H1 (cell line): Measurements from ENCODE around the gene FCER2. TPM values are rescaled to one million over a fixed set of nuclear protein-coding genes. Genes with fewer than 3 reads are reported as not detected.

Experiments used
- CTCF ChIA-PET: fragments of 300-600 bp; sonication (Branson Sonifier 250); formaldehyde crosslinking; loops from one replicate; lab custom pipeline; 2021; ENCODE audit not compliant: partially characterized antibody; lab: Charles Lee
- POLR2A ChIA-PET: fragments of 300-600 bp; sonication (Branson Sonifier 250); formaldehyde crosslinking; loops from one replicate; lab custom pipeline; 2021; ENCODE audit warnings: inconsistent platforms; ENCODE audit not compliant: partially characterized antibody; lab: Charles Lee
- DNase-seq, 2 experiments: peaks; one replicate each; pipeline versions ENCODE4 v3.0.0 to v3.0.0-alpha.2; 2010 to 2022; ENCODE audit warnings: low spot score in 2 of 2, low read depth in 1 of 2, mixed read lengths in 1 of 2
- FAIRE-seq: peaks from 2 replicates; lab custom pipeline; 2011; peaks lifted over from hg19 to GRCh38; lab: Jason Lieb, UNC
- H2AFZ ChIP-seq: 2 replicates; pipeline ENCODE4 v1.8.1; 2012; ENCODE audit warnings: low read length, inconsistent platforms
- H2AK5ac ChIP-seq: 2 replicates; pipeline ENCODE4 v1.6.1; 2013; ENCODE audit warnings: low read depth, low read length
- H2BK120ac ChIP-seq: replicated peaks from 2 replicates; pipeline ENCODE3; 2013; ENCODE audit warnings: low read depth, low read length, inconsistent platforms
- H2BK12ac ChIP-seq: 2 replicates; pipeline ENCODE4 v1.6.1; 2013; ENCODE audit warnings: low read depth, low read length
- H2BK15ac ChIP-seq: 2 replicates; pipeline ENCODE4 v1.6.1; 2013; ENCODE audit warnings: low read length
- H2BK20ac ChIP-seq: 2 replicates; pipeline ENCODE4 v1.6.1; 2013; ENCODE audit warnings: low read length
- H2BK5ac ChIP-seq: 2 replicates; pipeline ENCODE4 v1.6.1; 2013; ENCODE audit warnings: low read depth, low read length
- H3K14ac ChIP-seq: 2 replicates; pipeline ENCODE4 v1.6.1; 2013; ENCODE audit warnings: inconsistent platforms; ENCODE audit not compliant: insufficient read length
- H3K18ac ChIP-seq: 2 replicates; pipeline ENCODE4 v1.6.1; 2013; ENCODE audit warnings: low read length; ENCODE audit errors: extremely low read depth
- H3K23ac ChIP-seq: 2 replicates; pipeline ENCODE4 v1.6.1; 2013; ENCODE audit warnings: inconsistent platforms; ENCODE audit not compliant: insufficient read length
- H3K23me2 ChIP-seq: 2 replicates; pipeline ENCODE4 v1.6.1; 2013; ENCODE audit warnings: low read depth, low read length
- H3K27ac ChIP-seq: 2 replicates; pipeline ENCODE4 v1.6.1; 2011; ENCODE audit warnings: low read depth, low read length, inconsistent platforms
- H3K27me3 ChIP-seq, 4 experiments: replicated peaks in 1 of 4; 1 replicate in 1 of 4; 2 replicates in 3 of 4; pipeline versions ENCODE4 v1.6.1 to v1.8.1; 2011 to 2013; ENCODE audit warnings: low read length in 3 of 4, mild to moderate bottlenecking in 3 of 4, inconsistent platforms in 2 of 4, mixed read lengths in 2 of 4, moderate library complexity in 1 of 4; ENCODE audit not compliant: control insufficient read depth in 3 of 4, insufficient read depth in 3 of 4; ENCODE audit errors: extremely low read depth in 1 of 4
- H3K36me3 ChIP-seq, 4 experiments: 2 replicates each; pipeline versions ENCODE4 v1.6.1 to v1.8.1; 2011 to 2013; ENCODE audit warnings: mild to moderate bottlenecking in 4 of 4, low read length in 3 of 4, moderate library complexity in 2 of 4, control low read depth in 1 of 4, inconsistent platforms in 1 of 4; ENCODE audit not compliant: insufficient read depth in 4 of 4, control insufficient read depth in 2 of 4
- H3K4ac ChIP-seq: replicated peaks from 2 replicates; pipeline ENCODE3; 2013; ENCODE audit warnings: low read length, low read depth, mixed read lengths, inconsistent platforms; ENCODE audit not compliant: insufficient read length
- H3K4me1 ChIP-seq, 4 experiments: replicated peaks in 1 of 4; 1 replicate in 1 of 4; 2 replicates in 3 of 4; pipeline versions ENCODE4 v1.6.1 to v1.8.1; 2011 to 2013; ENCODE audit warnings: low read length in 3 of 4, inconsistent platforms in 2 of 4, mixed read lengths in 1 of 4; ENCODE audit not compliant: insufficient read depth in 4 of 4, control insufficient read depth in 3 of 4
- H3K4me2 ChIP-seq, 2 experiments: 2 replicates each; pipeline versions ENCODE4 v1.6.1 to v1.8.1; 2011 to 2013; ENCODE audit warnings: low read depth in 2 of 2, low read length in 2 of 2, control low read depth in 1 of 2, inconsistent platforms in 1 of 2, mild to moderate bottlenecking in 1 of 2; ENCODE audit not compliant: insufficient read depth in 1 of 2
- H3K4me3 ChIP-seq, 4 experiments: fragments of 200-600, 300-600 bp in 1 of 4; sonication (generic), shearing (Covaris generic), sonication (Bioruptor Twin) in 1 of 4; 2 replicates each; pipeline versions ENCODE4 v1.5.1 to v1.8.1; 2011 to 2016; ENCODE audit warnings: low read length in 4 of 4, low read depth in 3 of 4, control low read depth in 2 of 4, inconsistent platforms in 2 of 4, mild to moderate bottlenecking in 2 of 4, mixed read lengths in 1 of 4, moderate library complexity in 1 of 4; ENCODE audit not compliant: insufficient read depth in 2 of 4; ENCODE audit errors: extremely low read depth in 1 of 4
- H3K56ac ChIP-seq: replicated peaks from 2 replicates; pipeline ENCODE3; 2013; ENCODE audit warnings: low read depth, mild to moderate bottlenecking, mixed read lengths, low read length, inconsistent platforms; ENCODE audit not compliant: insufficient read length
- H3K79me1 ChIP-seq: 2 replicates; pipeline ENCODE4 v1.6.1; 2013; ENCODE audit warnings: low read depth, low read length, control low read depth
- H3K79me2 ChIP-seq, 2 experiments: 2 replicates each; pipeline versions ENCODE4 v1.6.1 to v1.8.1; 2012 to 2013; ENCODE audit warnings: low read length in 2 of 2, mild to moderate bottlenecking in 2 of 2, inconsistent platforms in 1 of 2; ENCODE audit not compliant: insufficient read depth in 2 of 2, control insufficient read depth in 1 of 2
- H3K9ac ChIP-seq, 4 experiments: replicated peaks in 1 of 4; 1 replicate in 1 of 4; 2 replicates in 3 of 4; pipeline versions ENCODE4 v1.6.1 to v1.8.1; 2011 to 2013; ENCODE audit warnings: low read depth in 3 of 4, low read length in 3 of 4, control low read depth in 2 of 4, mild to moderate bottlenecking in 2 of 4, moderate library complexity in 2 of 4, inconsistent platforms in 1 of 4; ENCODE audit errors: extremely low read depth in 1 of 4
- H3K9me3 ChIP-seq, 2 experiments: 2 replicates each; pipeline versions ENCODE4 v1.6.1 to v1.8.1; 2012 to 2013; ENCODE audit warnings: mild to moderate bottlenecking in 2 of 2, moderate library complexity in 2 of 2, control low read depth in 1 of 2, inconsistent platforms in 1 of 2, low read depth in 1 of 2, low read length in 1 of 2, mixed read lengths in 1 of 2; ENCODE audit not compliant: insufficient read depth in 2 of 2
- H4K20me1 ChIP-seq, 2 experiments: replicated peaks in 1 of 2; 2 replicates each; pipeline versions ENCODE3 to v1.8.1; 2011 to 2013; ENCODE audit warnings: inconsistent platforms in 2 of 2, low read length in 2 of 2, mild to moderate bottlenecking in 1 of 2; ENCODE audit not compliant: insufficient read depth in 2 of 2, control insufficient read depth in 1 of 2
- H4K5ac ChIP-seq: 2 replicates; pipeline ENCODE4 v1.6.1; 2013; ENCODE audit warnings: low read length, low read depth, mixed read lengths, inconsistent platforms; ENCODE audit not compliant: insufficient read length
- H4K8ac ChIP-seq: 2 replicates; pipeline ENCODE4 v1.8.0; 2013; ENCODE audit warnings: mild to moderate bottlenecking, moderate library complexity, low read length, inconsistent platforms; ENCODE audit not compliant: insufficient read depth; ENCODE audit errors: extremely low read depth
- H4K91ac ChIP-seq: replicated peaks from 2 replicates; pipeline ENCODE3; 2013; ENCODE audit warnings: low read length, mixed read lengths, inconsistent platforms; ENCODE audit not compliant: insufficient read length
- ATF2 ChIP-seq: IDR thresholded peaks from 2 replicates; pipeline ENCODE4 v1.6.1; 2012; ENCODE audit warnings: low read length, inconsistent platforms
- CBX8 ChIP-seq: fragments of 300-800, 300-1000 bp; sonication (generic); IDR thresholded peaks from 2 replicates; pipeline ENCODE4 v1.7.1; 2016; ENCODE audit warnings: low read depth, low read length, borderline replicate concordance
- CEBPB ChIP-seq: IDR thresholded peaks from 2 replicates; pipeline ENCODE4 v1.6.1; 2012; ENCODE audit warnings: low read depth, low read length
- KDM5A ChIP-seq: fragments of 200-600 bp; IDR thresholded peaks from 2 replicates; pipeline ENCODE4 v1.7.1; 2012; ENCODE audit warnings: mild to moderate bottlenecking, low read length, inconsistent platforms, mixed read lengths
- RAD21 ChIP-seq, 2 experiments: IDR thresholded peaks in 1 of 2; conservative IDR thresholded peaks in 1 of 2; 2 replicates each; pipeline ENCODE4 v1.6.1; 2011; ENCODE audit warnings: low read depth in 2 of 2, low read length in 2 of 2, improper control_type of control experiment in 1 of 2, inconsistent platforms in 1 of 2, mild to moderate bottlenecking in 1 of 2, moderate library complexity in 1 of 2
- RBBP5 ChIP-seq: IDR thresholded peaks from 2 replicates; pipeline ENCODE4 v1.7.1; 2012; ENCODE audit warnings: low read depth, mild to moderate bottlenecking, inconsistent platforms, low read length, moderate library complexity, borderline replicate concordance
- RXRA ChIP-seq: IDR thresholded peaks from 2 replicates; pipeline ENCODE4 v1.6.1; 2011; ENCODE audit warnings: low read depth, mild to moderate bottlenecking, low read length, moderate library complexity; ENCODE audit not compliant: insufficient read depth
- SIRT6 ChIP-seq: IDR thresholded peaks from one replicate; pipeline ENCODE4 v1.7.1; 2012; ENCODE audit warnings: low read length, inconsistent platforms
- SUZ12 ChIP-seq: fragments of 200-600 bp; sonication (generic); IDR thresholded peaks from 2 replicates; pipeline ENCODE4 v1.6.1; 2012; ENCODE audit warnings: mild to moderate bottlenecking, inconsistent platforms, low read length, moderate library complexity, mixed read lengths
- WGBS, 2 experiments: shearing (Covaris generic) in 1 of 2; methylation state at CpG; one replicate each; pipeline versions ENCODE4 v1.1.6 to v1.1.7; 2013 to 2015; ENCODE audit warnings: low lambda C conversion rate in 2 of 2, mixed read lengths in 2 of 2, inconsistent platforms in 1 of 2, low coverage in 1 of 2, missing lambda C conversion rate in 1 of 2; ENCODE audit not compliant: insufficient replicate concordance in 2 of 2, insufficient coverage in 1 of 2, insufficient read length in 1 of 2; ENCODE audit errors: extremely low coverage in 1 of 2, missing lambda C conversion rate in 1 of 2; 5-methylcytosine and 5-hydroxymethylcytosine counted together
- polyA plus RNA-seq, 7 experiments: library from polyadenylated mRNA; depleted of rRNA in 3 of 7; stranded (reverse) in 5 of 7; unstranded in 2 of 7; fragments of >200 nt in 5 of 7; fragments of 200-250 nt in 2 of 7; gene quantifications; 1 replicate in 5 of 7; 2 replicates in 1 of 7; 4 replicates in 1 of 7; pipeline versions ENCODE4 v1.2.1 to v1.2.3, GENCODE V29; 2011 to 2013; ENCODE audit warnings: missing spikeins in 2 of 7, mixed read lengths in 2 of 7
- total RNA-seq: library from RNA; stranded (reverse); fragmentation: NEBNext Ultra II Directional; extraction: Animal tissue kit (Norgen Biotek cat#: 25700); gene quantifications from 2 replicates; pipeline ENCODE4 v1.2.1, GENCODE V29; 2021

Gene FCER2
- total and polyA plus RNA-seq, 2 of the 8 experiments (the other 6 are each of a cell fraction or from before 2014, with no cell fraction given), result 0.67 TPM; not detected in 1

DNA sequence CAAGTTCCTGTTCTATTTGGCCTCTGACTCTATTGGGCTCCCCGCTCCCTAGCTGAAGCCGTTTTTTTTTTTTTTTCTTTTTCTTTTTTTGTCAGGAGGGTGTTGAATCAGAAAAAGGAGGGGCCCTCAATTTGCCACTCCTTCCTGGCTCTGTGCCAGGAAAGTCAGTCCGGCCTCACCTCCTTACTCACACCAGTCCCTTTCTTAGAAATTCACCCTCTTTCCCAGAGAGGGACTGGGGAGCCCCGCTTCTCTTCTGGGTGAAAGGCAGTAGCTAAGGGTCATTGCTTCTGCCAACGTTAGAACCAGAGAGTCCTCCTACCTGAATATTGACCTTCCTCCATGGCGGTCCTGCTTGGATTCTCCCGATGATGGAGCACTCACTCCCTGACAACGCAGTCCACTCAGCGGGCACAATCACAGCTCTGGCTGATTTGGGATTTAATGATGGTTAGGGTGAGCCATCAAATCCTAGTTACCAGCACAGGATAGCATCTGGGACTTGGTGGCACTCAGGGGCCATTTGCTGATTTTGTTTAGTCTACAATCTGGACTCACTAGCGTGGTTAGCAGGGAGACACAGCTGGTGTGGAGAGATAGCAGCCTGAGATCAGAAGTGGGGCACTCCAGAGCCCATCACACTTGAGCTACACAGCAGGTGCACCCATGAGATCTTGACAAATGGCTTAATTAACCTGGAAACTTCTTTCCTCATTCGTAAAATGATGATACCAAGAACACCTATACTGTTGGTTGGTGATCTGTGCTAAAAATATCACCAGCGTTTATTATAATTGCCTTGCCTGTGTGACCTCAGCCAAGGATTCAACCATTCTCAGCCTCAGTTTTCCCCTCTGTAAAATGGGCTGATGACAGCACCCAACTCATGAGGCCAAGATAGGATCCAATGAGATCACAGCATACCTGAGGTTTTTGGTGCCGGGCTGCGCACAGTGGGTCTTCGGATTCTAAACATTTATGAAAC lies 2.2 kb downstream of the FCER2 start:
- peaks cover 0 to 16% (median 8%) of the 10 kb centered on the region in 4 experiments; a peak in 5 of 7 replicates for H3K4me1 ChIP-seq
- no peak overlapping the region for H3K4ac ChIP-seq
- no peak overlapping the region for H2BK15ac ChIP-seq
- H2BK20ac ChIP-seq, result no peak overlapping the region
- H4K91ac ChIP-seq, result no peak overlapping the region
- no peak overlapping the region for H4K5ac ChIP-seq
- no peak overlapping the region for H3K9ac ChIP-seq
- H3K27me3 ChIP-seq, result no peaks in the 10 kb centered on the region
- H2AK5ac ChIP-seq, result no peak overlapping the region
- H2BK5ac ChIP-seq, result no peak overlapping the region
- H2BK120ac ChIP-seq, result no peak overlapping the region
- H3K79me2 ChIP-seq, result no peaks in the 10 kb centered on the region
- H2AFZ ChIP-seq, result no peak overlapping the region
- no peak overlapping the region for H4K8ac ChIP-seq
- H3K4me3 ChIP-seq, result no peak overlapping the region
- DNase-seq (no peak), FAIRE-seq (no peak)
- H3K9me3 ChIP-seq, result no peaks in the 10 kb centered on the region; a peak in 1 of 4 replicates
- ChIA-PET POLR2A (interaction anchor here (0.9 to 1.0 kb wide), 2 partner anchors 10 to 25 kb away, joined by 3 to 4 read pairs; no protein-coding TSS in a partner anchor), CTCF (interaction anchor here (0.9 to 2.9 kb wide), 5 partner anchors 19 to 131 kb away, joined by 3 to 21 read pairs (median 5); partner anchors contain the start of gene TRAPPC5)
- no peak overlapping the region for H3K23ac ChIP-seq
- no peak overlapping the region for H3K56ac ChIP-seq
- H3K36me3 ChIP-seq, result no peaks in the 10 kb centered on the region
- H3K79me1 ChIP-seq, result no peaks in the 10 kb centered on the region
- peaks cover 0 to 2% of the 10 kb centered on the region in 2 experiments for H4K20me1 ChIP-seq
- no peaks in the 10 kb centered on the region for H3K23me2 ChIP-seq
- no peak overlapping the region for H2BK12ac ChIP-seq
- H3K4me2 ChIP-seq, result no peak overlapping the region
- no peak overlapping the region for H3K14ac ChIP-seq
- 79% methylated on average over 15 of the region's 15 CpGs; no CpG with 5 or more reads in 1 of the 2 experiments for WGBS, 2 experiments
- no peak overlapping the region for H3K18ac ChIP-seq
- H3K27ac ChIP-seq, result no peak overlapping the region
- TF ChIP-seq ATF2, result no peak
- TF ChIP-seq RBBP5, result no peak
- no peak for TF ChIP-seq RXRA
- no peak for TF ChIP-seq RAD21 (IDR thresholded peaks at IDR 0.05 in 1 of 2, conservative IDR thresholded peaks at IDR 0.05 in 1 of 2; ENCODE audit: low read depth in 2 of 2, low read length in 2 of 2)
- TF ChIP-seq CEBPB, result no peak
- no peak for TF ChIP-seq KDM5A
- TF ChIP-seq SUZ12, result no peak
- TF ChIP-seq SIRT6, result no peak
- no peak for TF ChIP-seq CBX8
